Neural progenitor cell (in vitro differentiated cells): Measurements from ENCODE around the gene BCAT1. TPM values are rescaled to one million over a fixed set of nuclear protein-coding genes. Genes with fewer than 3 reads are reported as not detected.

Experiments used
- DNase-seq: peaks from one replicate; pipeline ENCODE4 v3.0.0-alpha.2; 2016; ENCODE audit warnings: low spot score
- H2AFZ ChIP-seq: fragments of 200-600 bp; sonication (generic); replicated peaks from 2 replicates; pipeline ENCODE4 v1.6.1; 2016; ENCODE audit warnings: antibody characterized with exemption
- H3F3A ChIP-seq: fragments of 200-600 bp; sonication (generic); 2 replicates; pipeline ENCODE4 v1.6.1; 2016; ENCODE audit warnings: antibody characterized with exemption, low read depth
- H3K27ac ChIP-seq: fragments of 200-600 bp; sonication (generic); 2 replicates; pipeline ENCODE4 v1.5.1; 2016; ENCODE audit warnings: mild to moderate bottlenecking
- H3K27me3 ChIP-seq: fragments of 200-600 bp; sonication (generic); 2 replicates; pipeline ENCODE4 v1.6.1; 2016; ENCODE audit warnings: mild to moderate bottlenecking, moderate library complexity
- H3K36me3 ChIP-seq: fragments of 200-600 bp; sonication (generic); 2 replicates; pipeline ENCODE4 v1.5.1; 2016
- H3K4me1 ChIP-seq: fragments of 200-600 bp; sonication (generic); 2 replicates; pipeline ENCODE4 v1.6.1; 2016; ENCODE audit warnings: mixed run types
- H3K4me2 ChIP-seq: fragments of 200-600 bp; sonication (generic); 2 replicates; pipeline ENCODE4 v1.6.1; 2016
- H3K4me3 ChIP-seq: fragments of 200-600 bp; sonication (generic); 2 replicates; pipeline ENCODE4 v1.5.1; 2016
- H3K79me2 ChIP-seq: fragments of 200-600 bp; sonication (generic); 2 replicates; pipeline ENCODE4 v1.6.1; 2016; ENCODE audit warnings: low read depth
- H3K9ac ChIP-seq: fragments of 200-600 bp; sonication (generic); 2 replicates; pipeline ENCODE4 v1.6.1; 2016
- H3K9me3 ChIP-seq: fragments of 200-600 bp; sonication (generic); 2 replicates; pipeline ENCODE4 v1.5.1; 2016; ENCODE audit warnings: low read depth
- H4K20me1 ChIP-seq: fragments of 200-600 bp; sonication (generic); 2 replicates; pipeline ENCODE4 v1.6.1; 2016; ENCODE audit warnings: low read depth
- H3K27ac Mint-ChIP-seq: 3 replicates; pipeline ENCODE4 v1.8.0; 2021; ENCODE audit warnings: mixed read lengths
- H3K27me3 Mint-ChIP-seq: 2 replicates; pipeline ENCODE4 v1.8.0; 2022; ENCODE audit warnings: low read depth, mild to moderate bottlenecking, inconsistent platforms, moderate library complexity, mixed read lengths; ENCODE audit not compliant: insufficient read depth
- H3K36me3 Mint-ChIP-seq: 3 replicates; pipeline ENCODE4 v1.8.0; 2021; ENCODE audit warnings: mixed read lengths
- H3K4me1 Mint-ChIP-seq: 3 replicates; pipeline ENCODE4 v1.8.0; 2021; ENCODE audit warnings: mixed read lengths
- H3K4me3 Mint-ChIP-seq: 3 replicates; pipeline ENCODE4 v1.8.0; 2021; ENCODE audit warnings: mild to moderate bottlenecking, moderate library complexity, mixed read lengths
- H3K9me3 Mint-ChIP-seq: 3 replicates; pipeline ENCODE4 v1.8.0; 2020; ENCODE audit warnings: mixed read lengths
- CTCF ChIP-seq: fragments of 200-600 bp; sonication (generic); IDR thresholded peaks from 2 replicates; pipeline ENCODE4 v1.5.1; 2017; ENCODE audit warnings: antibody characterized with exemption, mild to moderate bottlenecking
- EZH2 ChIP-seq: fragments of 200-600 bp; sonication (generic); IDR thresholded peaks from 2 replicates; pipeline ENCODE4 v1.6.1; 2017; ENCODE audit warnings: antibody characterized with exemption, mild to moderate bottlenecking, moderate library complexity
- EZH2phosphoT487 ChIP-seq: fragments of 200-600 bp; sonication (generic); IDR thresholded peaks from 2 replicates; pipeline ENCODE4 v1.6.1; 2017; ENCODE audit warnings: antibody characterized with exemption
- total RNA-seq: library from RNA; depleted of rRNA; stranded (reverse); fragments of >200 nt; gene quantifications from 2 replicates; pipeline ENCODE4 v1.2.3, GENCODE V29; 2015; ENCODE audit warnings: low replicate concordance

Gene BCAT1
- total RNA-seq, 1 donor from 2014 or later = 287 TPM

GRCh38 chr12:24772813-24773212 is 176.1 kb downstream of the BCAT1 start:
- Mint-ChIP-seq H3K36me3 (peaks cover 1% of the 10 kb centered on the region), H3K4me1 (peaks cover 29% of the 10 kb centered on the region), H3K4me3 (no peak overlapping the region), H3K27ac (no peak overlapping the region), H3K27me3 (no peaks in the 10 kb centered on the region), H3K9me3 (peaks cover 13% of the 10 kb centered on the region)
- no peak for TF ChIP-seq EZH2
- no peak for TF ChIP-seq CTCF
- no peak for TF ChIP-seq EZH2phosphoT487
- no peak overlapping the region for H3K4me2 ChIP-seq
- H3K9me3 ChIP-seq = no peaks in the 10 kb centered on the region
- H3K9ac ChIP-seq = no peak overlapping the region
- H3K79me2 ChIP-seq = no peaks in the 10 kb centered on the region
- H3K4me3 ChIP-seq = no peak overlapping the region
- H3K4me1 ChIP-seq = peaks cover 23% of the 10 kb centered on the region
- peaks cover 17% of the 10 kb centered on the region for H3F3A ChIP-seq
- no peak overlapping the region for H2AFZ ChIP-seq
- no peaks in the 10 kb centered on the region for H4K20me1 ChIP-seq
- H3K27ac ChIP-seq = no peak overlapping the region
- no peak for DNase-seq
- no peaks in the 10 kb centered on the region for H3K27me3 ChIP-seq
- no peaks in the 10 kb centered on the region for H3K36me3 ChIP-seq

DNA sequence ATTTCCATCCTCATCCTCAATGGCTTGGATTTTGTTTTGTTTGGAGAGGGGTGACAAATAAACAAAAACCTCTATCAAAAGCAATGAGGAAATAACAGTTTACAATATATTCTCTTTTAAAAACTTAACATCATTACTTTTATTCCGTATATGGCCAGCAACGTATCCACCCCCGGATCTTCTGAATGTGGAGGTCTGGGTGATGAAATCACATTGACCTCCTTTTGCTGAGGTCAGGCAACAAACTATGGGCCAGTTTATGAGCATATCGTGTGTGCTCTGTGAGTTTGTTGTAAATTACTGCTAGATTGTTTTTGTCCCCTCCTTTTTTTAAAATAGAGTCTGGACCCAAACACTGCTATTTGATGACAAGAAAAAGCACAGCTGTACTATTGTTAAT is 178.1 kb downstream of the BCAT1 start:
- Histone ChIP-seq H4K20me1 (no peaks in the 10 kb centered on the region), H3K9ac (no peak overlapping the region), H3K9me3 (no peaks in the 10 kb centered on the region), H3K4me1 (peaks cover 5% of the 10 kb centered on the region), H3K27me3 (no peaks in the 10 kb centered on the region), H2AFZ (no peak overlapping the region), H3K4me3 (no peak overlapping the region), H3K4me2 (no peak overlapping the region), H3K79me2 (no peaks in the 10 kb centered on the region), H3K27ac (no peak overlapping the region), H3K36me3 (peaks cover 7% of the 10 kb centered on the region), H3F3A (no peaks in the 10 kb centered on the region)
- Mint-ChIP-seq H3K4me3 (no peak overlapping the region), H3K36me3 (peaks cover 1% of the 10 kb centered on the region), H3K9me3 (peaks cover 15% of the 10 kb centered on the region), H3K4me1 (peaks cover 15% of the 10 kb centered on the region), H3K27me3 (no peaks in the 10 kb centered on the region), H3K27ac (no peak overlapping the region)
- TF ChIP-seq EZH2 (no peak), CTCF (no peak), EZH2phosphoT487 (no peak)
- DNase-seq = no peak

DNA sequence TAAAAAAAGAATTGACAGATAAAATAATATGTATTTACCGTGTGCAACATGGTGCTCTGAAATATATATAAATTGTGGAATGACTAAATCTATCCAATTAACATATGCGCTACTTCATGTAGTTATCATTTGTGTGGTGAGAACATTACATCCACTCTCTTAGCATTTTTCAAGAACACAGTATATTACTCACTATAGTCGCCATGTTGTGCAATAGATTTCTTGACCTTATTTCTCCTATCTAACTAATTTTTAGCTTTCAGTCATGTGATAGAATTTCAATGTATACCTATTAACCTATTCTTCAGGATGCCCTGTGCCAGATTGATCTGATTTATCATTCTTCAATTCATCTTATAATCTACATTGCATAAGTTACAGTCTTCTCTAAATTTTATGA is 178.6 kb downstream of the BCAT1 start:
- Mint-ChIP-seq H3K27ac (no peak overlapping the region), H3K9me3 (peaks cover 15% of the 10 kb centered on the region), H3K36me3 (no peaks in the 10 kb centered on the region), H3K4me3 (no peak overlapping the region), H3K27me3 (no peaks in the 10 kb centered on the region), H3K4me1 (peaks cover 15% of the 10 kb centered on the region)
- H3K36me3 ChIP-seq = peaks cover 7% of the 10 kb centered on the region
- no peaks in the 10 kb centered on the region for H3F3A ChIP-seq
- H3K27ac ChIP-seq = no peak overlapping the region
- DNase-seq = no peak
- H3K9me3 ChIP-seq = no peaks in the 10 kb centered on the region
- H3K27me3 ChIP-seq = no peaks in the 10 kb centered on the region
- H4K20me1 ChIP-seq = no peaks in the 10 kb centered on the region
- TF ChIP-seq EZH2 (no peak), EZH2phosphoT487 (no peak), CTCF (no peak)
- H3K9ac ChIP-seq = no peak overlapping the region
- no peak overlapping the region for H3K4me3 ChIP-seq
- peaks cover 5% of the 10 kb centered on the region for H3K4me1 ChIP-seq
- H2AFZ ChIP-seq = no peak overlapping the region
- no peaks in the 10 kb centered on the region for H3K79me2 ChIP-seq
- no peak overlapping the region for H3K4me2 ChIP-seq

DNA sequence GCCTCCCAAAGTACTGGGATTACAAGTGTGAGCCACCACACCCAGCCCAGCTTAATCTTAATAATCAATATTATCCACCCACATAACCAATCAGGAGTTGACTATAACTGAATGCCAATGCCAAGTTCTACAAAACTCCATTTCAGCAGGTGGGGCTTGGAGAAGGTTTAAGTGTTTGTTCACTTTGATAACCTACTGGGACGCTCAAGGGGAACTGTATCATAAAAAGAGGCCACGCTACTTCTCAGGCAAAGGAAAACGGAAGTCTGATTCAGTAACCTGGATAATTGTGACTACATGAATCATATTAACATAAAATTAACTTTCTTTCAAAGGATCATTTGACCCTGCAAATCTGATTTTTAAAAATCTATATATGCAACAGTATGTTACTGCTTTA is 179.2 kb downstream of the BCAT1 start:
- H4K20me1 ChIP-seq = no peaks in the 10 kb centered on the region
- Mint-ChIP-seq H3K36me3 (no peaks in the 10 kb centered on the region), H3K4me1 (peaks cover 10% of the 10 kb centered on the region), H3K4me3 (no peak overlapping the region), H3K9me3 (peaks cover 13% of the 10 kb centered on the region), H3K27ac (no peak overlapping the region), H3K27me3 (no peaks in the 10 kb centered on the region)
- H2AFZ ChIP-seq = no peak overlapping the region
- H3K9ac ChIP-seq = no peak overlapping the region
- H3K9me3 ChIP-seq = no peaks in the 10 kb centered on the region
- H3K4me3 ChIP-seq = no peak overlapping the region
- no peaks in the 10 kb centered on the region for H3K27me3 ChIP-seq
- peaks cover 7% of the 10 kb centered on the region for H3K36me3 ChIP-seq
- H3F3A ChIP-seq = no peaks in the 10 kb centered on the region
- no peak for TF ChIP-seq EZH2phosphoT487
- no peak for TF ChIP-seq EZH2
- no peak for TF ChIP-seq CTCF
- no peaks in the 10 kb centered on the region for H3K4me1 ChIP-seq
- H3K27ac ChIP-seq = no peak overlapping the region
- H3K4me2 ChIP-seq = no peak overlapping the region
- H3K79me2 ChIP-seq = no peaks in the 10 kb centered on the region
- DNase-seq = no peak
